ENCODE measurements around the gene LRRC3C.

The LRRC3C gene

GRCh38 chr17:39920218-39921210 lies 7.0 kb upstream of the LRRC3C start:
- TF ChIP-seq CTCF (IDR thresholded peaks at IDR 0.05; ENCODE audit: extremely low read depth, missing control alignments), result no peak
- peak; percentile 61 for DNase-seq (ENCODE audit: low spot score)

- DNase-seq (ENCODE audit: low spot score), result no peak
- TF ChIP-seq CTCF (IDR thresholded peaks at IDR 0.05; ENCODE audit: extremely low read depth, missing control alignments), result no peak
Measured at GRCh38 chr17:39921323-39921722, 6.2 kb upstream of the LRRC3C start.

GRCh38 chr17:39922006-39922405 lies 5.5 kb upstream of the LRRC3C start:
- DNase-seq (ENCODE audit: low spot score), result no peak
- no peak for TF ChIP-seq CTCF (IDR thresholded peaks at IDR 0.05; ENCODE audit: extremely low read depth, missing control alignments)

GRCh38 chr17:39923230-39923629 lies 4.3 kb upstream of the LRRC3C start:
- no peak for TF ChIP-seq CTCF (IDR thresholded peaks at IDR 0.05; ENCODE audit: extremely low read depth, missing control alignments)
- no peak for DNase-seq (ENCODE audit: low spot score)

- TF ChIP-seq CTCF (IDR thresholded peaks at IDR 0.05; ENCODE audit: extremely low read depth, missing control alignments), result peak; percentile 7
- DNase-seq (ENCODE audit: low spot score), result no peak
Measured at GRCh38 chr17:39923836-39924690, 3.5 kb upstream of the LRRC3C start.

- DNase-seq (ENCODE audit: low spot score), result no peak
- TF ChIP-seq CTCF (IDR thresholded peaks at IDR 0.05; ENCODE audit: extremely low read depth, missing control alignments), result no peak
Measured at GRCh38 chr17:39924691-39925055, 2.9 kb upstream of the LRRC3C start.
